ENCODE measurements around the gene VAV2.
A peak's percentile ranks its signal among the peaks of the same experiment; 100 is the strongest.
"Not testable (repeated sequence)": the region's sequence is repeated elsewhere in the genome, so short reads cannot be mapped to it uniquely, and the experiment has no call there.

VAV2 gene

DNA sequence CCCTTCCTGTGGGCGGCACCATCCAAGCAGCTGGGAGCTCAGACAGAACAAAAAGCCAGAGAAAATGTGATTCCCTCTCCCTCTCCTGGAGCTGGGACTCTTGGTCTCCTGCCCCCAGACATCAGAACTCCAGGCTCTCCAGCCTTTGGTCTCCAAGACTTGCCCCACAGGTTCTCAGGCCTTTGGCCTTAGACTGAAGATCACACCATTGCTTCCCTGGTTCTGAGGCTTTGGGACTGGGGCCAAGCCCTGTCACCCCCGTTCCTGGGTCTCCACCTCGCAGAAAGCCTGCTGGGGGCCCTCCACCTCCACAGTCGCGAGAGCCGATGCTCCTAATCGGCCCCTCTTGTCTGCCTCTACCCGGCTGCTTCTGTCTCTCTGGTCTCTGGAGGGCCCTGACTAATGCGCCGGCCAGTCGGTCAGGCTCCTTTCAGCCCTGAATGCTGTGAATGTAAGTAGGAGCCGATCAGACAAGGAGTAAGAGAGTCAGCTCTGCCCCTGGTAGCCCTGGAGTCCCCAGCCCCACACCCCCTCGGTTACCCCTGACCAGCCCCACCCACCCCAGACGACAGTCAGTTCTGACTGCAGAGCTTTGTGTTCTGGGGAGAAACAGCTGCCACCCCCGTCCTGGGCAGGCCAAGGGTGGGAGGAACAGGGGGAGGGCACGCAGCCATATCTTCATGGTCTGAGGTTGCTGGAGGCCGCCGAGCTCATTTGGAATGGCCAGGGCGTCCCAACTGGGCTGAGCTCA, 57.5 kb downstream of the VAV2 start:
- intact Hi-C loops (cut with DNase I): no loop called here
- peak in 18 of 42 donors; percentile 21 to 72 (median 46) for DNase-seq

DNA sequence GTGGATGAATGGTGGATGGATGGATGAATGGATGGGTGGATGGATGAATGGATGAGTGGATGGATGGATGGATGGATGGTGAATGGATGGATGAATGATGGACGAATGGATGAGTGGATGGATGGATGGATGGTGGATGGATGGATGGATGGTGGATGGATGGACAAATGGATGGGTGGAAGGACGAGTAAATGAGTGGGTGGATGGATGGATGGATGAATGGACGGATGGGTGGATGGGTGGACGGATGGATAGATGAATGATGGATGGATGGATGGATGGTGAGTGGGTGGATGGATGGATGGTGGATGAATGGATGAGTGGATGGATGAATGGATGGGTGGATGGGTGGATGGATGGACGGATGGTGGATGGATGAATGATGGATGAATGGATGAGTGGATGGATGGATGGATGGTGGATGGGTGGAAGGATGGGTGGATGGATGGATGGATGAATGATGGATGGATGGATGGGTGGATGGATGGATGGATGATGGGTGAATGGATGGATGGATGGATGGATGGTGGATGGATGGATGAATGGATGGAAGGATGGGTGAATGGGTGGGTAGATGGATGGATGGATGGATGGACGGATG, 58.6 kb downstream of the VAV2 start:
- no peak for DNase-seq
- intact Hi-C loops (cut with DNase I): no loop called here

GRCh38 chr9:133932633-133933032, 59.5 kb downstream of the VAV2 start:
- intact Hi-C loops (cut with DNase I): no loop called here
- DNase-seq: no peak

- no peak for DNase-seq
- intact Hi-C loops (cut with DNase I): no loop called here
Observed at GRCh38 chr9:133932181-133932580, 59.9 kb downstream of the VAV2 start.

DNA sequence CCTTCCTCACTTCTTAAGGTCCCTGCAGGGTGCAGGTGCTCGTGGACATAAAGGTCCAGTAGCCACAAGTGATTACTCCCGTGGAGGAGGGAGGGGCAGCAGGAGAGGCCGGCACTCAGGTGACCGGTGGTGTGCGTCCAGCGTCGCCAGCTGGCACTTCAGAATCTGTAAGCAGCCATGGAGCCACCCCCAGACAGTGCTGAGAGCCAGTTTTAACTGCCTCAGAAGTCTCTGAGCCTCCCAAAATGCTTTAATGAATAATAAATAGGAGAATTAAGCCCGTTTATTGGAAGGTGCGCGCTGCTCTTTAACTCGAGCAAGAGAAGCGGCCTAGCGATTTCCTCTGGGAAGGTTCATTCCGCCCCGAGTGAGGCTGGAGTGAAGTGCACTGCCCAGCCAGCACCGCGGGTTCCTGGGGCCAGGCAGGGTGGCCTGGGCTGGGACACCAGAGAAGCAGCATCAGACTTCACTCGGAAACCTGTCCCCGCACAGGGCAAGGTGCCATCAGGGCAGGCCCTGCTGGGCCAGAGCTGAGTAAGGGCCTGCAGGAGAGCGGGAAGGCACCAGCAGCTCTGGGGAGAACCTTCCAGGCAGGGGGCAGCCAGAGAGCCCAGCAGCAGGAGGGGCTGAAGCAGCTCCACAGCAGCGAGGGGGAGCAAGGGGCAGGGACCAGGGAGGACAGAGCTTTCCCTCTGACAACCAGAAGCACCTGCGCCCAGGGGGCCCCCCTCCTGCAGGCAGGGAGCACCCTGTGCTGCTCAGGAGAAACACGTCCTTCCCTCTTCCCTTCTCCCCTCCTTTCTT, 61.2 kb downstream of the VAV2 start:
- intact Hi-C loops (cut with DNase I): no loop called here
- no peak for DNase-seq

GRCh38 chr9:133930046-133930681, 62.0 kb downstream of the VAV2 start:
- no peak for DNase-seq
- intact Hi-C loops (cut with DNase I): no loop called here

GRCh38 chr9:133929599-133929998, 62.5 kb downstream of the VAV2 start:
- DNase-seq: no peak
- intact Hi-C loops (cut with DNase I): no loop called here

GRCh38 chr9:133928248-133928764, 63.8 kb downstream of the VAV2 start:
- DNase-seq: peak in 10 of 42 donors; percentile 15 to 72 (median 46)
- intact Hi-C loops (cut with DNase I): no loop called here

DNA sequence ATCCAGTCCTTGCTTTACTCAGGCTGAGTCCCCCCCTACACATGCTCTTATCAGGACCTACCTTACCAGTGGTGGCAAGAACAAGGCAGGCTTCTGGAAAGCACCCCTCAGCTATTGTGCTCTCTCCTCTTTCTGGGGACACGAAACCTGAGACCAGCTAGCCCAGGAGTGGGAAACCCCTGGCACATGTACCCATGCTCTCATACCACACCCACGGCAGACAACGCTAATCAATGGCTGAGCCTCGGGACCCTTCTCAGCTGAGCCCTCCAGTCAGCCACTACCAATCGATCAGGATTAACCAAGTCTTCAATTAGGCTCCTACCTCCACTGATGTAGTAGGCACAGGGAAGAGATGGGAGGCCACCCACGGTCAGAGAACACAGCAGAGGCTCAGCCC, 65.1 kb downstream of the VAV2 start:
- intact Hi-C loops (cut with DNase I): no loop called here

GRCh38 chr9:133926165-133926856, 65.8 kb downstream of the VAV2 start:
- DNase-seq: no peak
- intact Hi-C loops (cut with DNase I): no loop called here

More for the DNA sequence above, 65.1 kb downstream of the VAV2 start:
- DNase-seq: no peak

DNA sequence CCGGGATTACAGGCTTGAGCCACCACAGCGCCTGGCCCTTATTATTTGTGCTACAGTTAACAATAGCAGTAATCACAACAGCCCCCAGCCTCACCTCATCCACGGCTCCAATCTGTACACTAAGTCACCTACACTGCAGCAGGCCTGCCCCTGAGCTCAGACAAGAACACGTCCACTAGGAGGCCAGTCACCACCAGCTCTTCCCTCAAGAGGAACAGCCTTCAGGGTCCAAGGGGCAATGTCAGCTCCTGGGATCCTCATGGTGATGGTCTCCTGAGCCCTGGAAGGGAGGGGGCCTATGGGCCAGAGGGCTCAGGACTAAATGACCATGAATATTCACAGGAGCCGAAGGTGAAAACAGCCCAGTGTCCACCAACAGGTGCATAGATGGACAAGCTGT, 67.7 kb downstream of the VAV2 start:
- intact Hi-C loops (cut with DNase I): no loop called here
- no peak for DNase-seq

- DNase-seq; intact Hi-C loops (cut with DNase I): not testable (repeated sequence)
Observed at GRCh38 chr9:133923608-133924007, 68.5 kb downstream of the VAV2 start.

GRCh38 chr9:133921866-133922265, 70.3 kb downstream of the VAV2 start:
- intact Hi-C loops (cut with DNase I): no loop called here
- no peak for DNase-seq

DNA sequence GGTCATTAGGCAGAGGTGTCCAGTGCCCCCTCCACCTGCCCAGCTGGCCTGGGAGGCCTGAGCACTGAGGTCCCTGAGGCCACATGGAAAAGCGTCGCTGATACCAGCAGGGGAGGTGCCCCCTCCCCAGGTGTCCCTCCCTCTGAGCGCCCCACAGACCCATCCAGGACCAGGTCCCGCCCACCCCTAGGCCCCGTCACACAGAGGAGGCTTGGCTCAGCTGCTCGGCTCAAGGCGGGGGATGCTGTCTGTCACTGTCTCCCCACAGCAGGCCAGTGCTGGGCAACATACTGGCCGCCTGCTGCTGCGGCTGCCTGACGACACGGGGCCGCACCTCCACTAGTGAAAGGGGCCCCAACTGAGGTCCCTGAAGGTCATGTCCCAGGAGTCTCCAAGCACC, 71.7 kb downstream of the VAV2 start:
- no peak for DNase-seq
- intact Hi-C loops (cut with DNase I): no loop called here

DNA sequence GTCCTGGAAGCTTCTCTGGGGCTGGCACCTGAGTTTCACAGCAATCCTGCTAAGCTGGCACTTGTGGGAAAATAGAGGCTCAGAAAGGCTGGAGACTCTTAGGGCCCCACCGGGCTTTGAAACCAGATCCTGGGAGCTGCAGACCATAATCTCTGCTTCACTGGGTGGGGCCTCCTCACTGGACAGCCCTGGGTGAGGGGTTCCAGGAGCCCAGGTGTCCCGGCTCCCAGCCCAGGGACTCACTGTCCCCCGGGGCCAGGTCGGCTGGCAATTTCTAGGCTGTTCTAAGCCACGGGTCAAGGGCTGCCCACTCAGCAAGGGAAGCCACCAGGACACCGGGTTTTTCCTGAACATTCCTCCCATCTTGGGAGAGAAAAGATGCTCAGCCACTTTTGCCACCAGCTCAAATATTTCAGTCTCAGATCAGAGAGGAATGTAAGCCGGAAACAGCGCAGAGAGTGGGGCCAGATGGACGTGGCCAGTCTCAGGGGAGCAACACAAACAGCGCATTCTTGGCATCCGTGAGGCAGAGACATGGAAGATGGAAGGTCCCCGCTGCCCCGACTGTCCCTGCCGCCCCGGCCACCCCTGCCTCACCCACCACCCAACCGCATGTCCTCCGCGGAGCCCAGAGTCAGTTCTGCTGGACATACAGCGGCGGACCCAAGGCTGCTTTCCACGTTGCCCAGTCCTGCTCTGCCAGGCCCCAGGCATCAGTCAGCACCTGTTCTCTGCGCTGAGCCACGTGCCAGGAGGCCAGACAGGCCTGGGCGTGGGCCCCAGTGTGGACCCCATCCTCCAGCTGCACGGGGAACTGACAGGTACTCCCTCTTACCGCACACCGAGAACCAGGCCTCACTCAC, 72.6 kb downstream of the VAV2 start:
- no peak for DNase-seq
- intact Hi-C loops (cut with DNase I): no loop called here

DNA sequence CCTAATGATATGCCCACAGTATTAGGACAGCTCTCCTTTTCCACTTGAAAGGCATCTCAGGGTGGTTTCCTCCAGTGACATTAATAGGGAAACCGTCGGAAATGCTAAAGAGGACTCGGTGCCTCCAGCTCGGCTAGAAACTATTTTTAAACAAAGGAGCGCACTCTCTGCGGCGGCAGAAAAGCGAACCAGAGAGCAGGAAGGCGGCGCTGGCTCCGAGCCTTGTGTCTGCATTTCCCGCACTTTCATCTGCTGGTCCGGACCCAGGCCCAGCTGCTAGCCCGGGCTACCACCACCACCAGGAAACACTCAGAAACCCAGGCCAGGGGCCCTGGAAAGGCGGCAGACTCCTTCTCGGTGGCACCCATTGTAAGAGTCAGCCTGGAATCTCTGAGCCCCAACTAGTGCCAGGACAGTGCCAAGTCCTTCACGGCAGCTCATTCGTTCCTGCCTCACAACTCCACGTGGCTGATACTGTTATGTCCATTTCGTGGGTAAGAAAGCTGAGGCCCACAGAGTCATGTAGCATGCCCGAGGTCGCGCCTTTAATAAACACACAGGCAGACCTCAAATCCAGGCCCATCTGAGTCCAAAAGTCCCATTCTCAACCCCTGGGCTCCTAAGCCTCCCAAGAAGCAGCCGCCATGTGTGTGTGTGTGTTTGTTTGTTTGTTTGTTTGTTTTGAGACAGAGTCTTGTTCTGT, 73.9 kb downstream of the VAV2 start:
- intact Hi-C loops (cut with DNase I): no loop called here
- DNase-seq: peak in 28 of 42 donors; percentile 11 to 72 (median 50)

DNA sequence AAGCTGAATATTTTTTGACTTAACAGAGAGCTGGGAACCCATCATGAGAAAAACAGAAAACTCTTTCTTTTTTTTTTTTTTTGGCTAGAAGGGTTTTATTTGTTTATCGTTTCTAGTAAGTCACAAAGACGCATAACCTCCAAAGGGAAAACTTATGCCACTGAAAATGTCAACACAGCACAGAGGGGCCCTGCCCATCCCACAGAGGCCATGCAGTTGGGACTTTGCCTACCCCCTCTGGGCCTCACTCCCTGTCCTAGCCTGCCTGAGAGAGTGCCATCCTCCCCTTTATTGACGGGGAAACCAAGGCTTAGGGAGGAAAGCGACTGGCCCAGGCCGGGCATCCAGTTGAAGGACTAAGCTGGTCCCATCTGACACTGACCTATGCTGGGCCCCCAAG, 74.7 kb downstream of the VAV2 start:
- no peak for DNase-seq
- intact Hi-C loops (cut with DNase I): no loop called here
